8988T (cell line): ENCODE data around the gene VWA3A.
"Not testable (repeated sequence)": the region's sequence is repeated elsewhere in the genome, so short reads cannot be mapped to it uniquely, and the experiment has no call there.

Experiments used
- DNase-seq: peaks from one replicate; pipeline ENCODE4 v3.0.0; 2011

The VWA3A gene, protein sequence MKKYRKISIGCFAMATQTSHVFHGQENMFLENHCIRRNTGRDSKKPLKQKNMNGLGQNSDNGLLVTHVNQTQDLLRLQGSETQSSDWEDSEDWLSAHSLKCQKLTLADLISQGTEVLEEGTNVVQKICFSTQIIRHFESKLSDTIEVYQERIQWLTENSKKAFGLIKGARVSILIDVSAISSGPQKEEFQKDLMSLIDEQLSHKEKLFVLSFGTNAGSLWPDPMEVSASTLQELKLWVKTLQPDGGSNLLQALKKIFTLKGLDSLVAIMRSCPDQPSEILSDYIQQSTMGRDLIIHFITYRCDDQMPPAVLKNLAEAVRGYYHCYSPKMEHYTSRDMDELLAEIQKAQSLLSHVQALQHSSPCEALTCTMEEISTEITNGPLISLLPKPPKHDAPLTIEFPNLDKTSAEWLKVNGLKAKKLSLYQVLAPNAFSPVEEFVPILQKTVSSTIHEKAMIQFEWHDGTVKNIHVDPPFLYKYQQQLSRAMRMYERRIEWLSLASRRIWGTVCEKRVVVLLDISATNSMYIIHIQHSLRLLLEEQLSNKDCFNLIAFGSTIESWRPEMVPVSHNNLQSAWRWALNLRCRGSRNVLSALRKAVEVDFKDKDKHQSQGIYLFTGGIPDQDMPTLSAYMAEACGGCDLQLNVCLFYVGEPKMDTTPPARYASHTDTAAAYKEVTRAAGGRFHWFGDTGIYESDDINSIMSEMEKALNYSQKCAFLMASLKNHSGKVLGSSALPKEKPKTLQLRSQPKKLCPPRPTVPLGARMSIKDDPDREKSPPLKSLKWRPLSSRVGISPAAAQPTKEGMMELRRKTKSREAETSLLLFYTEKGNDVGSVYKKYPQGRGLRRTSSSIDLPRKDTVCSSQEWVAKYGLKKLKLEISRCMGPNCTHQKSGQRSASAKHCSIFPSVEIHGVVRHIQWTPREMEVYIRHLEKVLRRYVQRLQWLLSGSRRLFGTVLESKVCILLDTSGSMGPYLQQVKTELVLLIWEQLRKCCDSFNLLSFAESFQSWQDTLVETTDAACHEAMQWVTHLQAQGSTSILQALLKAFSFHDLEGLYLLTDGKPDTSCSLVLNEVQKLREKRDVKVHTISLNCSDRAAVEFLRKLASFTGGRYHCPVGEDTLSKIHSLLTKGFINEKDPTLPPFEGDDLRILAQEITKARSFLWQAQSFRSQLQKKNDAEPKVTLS

GRCh38 chr16:22092143-22092933 lies at the start of gene VWA3A:
VWA3A (plus strand) TSS chr16:22092541; CDS start chr16:22092638, 97 bp downstream.
- DNase-seq, result no peak

DNA sequence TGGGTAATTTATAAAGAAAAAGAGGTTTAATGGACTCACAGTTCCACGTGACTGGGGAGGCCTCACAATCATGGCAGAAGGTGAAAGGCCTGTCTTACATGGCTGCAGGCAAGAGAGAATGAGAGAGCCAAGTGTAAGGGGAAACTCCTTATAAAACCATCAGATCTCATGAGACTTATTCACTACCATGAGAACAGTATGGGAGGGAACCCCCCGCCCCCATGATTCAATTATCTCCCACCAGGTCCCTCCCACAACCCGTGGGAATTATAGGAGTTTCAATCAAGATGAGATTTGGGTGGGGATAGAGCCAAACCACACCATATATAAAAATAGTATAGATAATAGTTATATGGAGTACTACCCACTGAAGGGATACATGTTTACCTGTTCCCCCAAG lies 48.5 kb upstream of the VWA3A start:
- not testable (repeated sequence) for DNase-seq

- DNase-seq, result not testable (repeated sequence)
Measured at GRCh38 chr16:22045888-22046287, 46.5 kb upstream of the VWA3A start.

- no peak for DNase-seq
Measured at GRCh38 chr16:22050963-22051362, 41.4 kb upstream of the VWA3A start.

DNA sequence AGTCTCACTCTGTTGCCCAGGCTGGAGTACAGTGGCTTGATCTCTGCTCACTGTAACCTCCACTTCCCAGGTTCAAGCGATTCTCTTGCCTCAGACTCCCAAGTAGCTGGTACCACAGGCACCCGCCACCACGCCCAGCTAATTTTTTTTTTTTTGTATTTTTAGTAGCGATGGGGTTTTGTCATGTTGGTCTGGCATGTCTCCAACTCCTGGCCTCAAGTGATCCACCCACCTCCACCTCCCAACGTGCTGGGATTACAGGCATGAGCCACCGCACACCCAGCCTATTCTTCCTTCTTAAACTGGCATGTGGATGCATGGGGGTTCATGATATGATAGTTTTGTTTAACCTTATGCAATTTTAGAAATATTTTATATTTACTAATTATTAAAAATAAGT lies 39.4 kb upstream of the VWA3A start:
- DNase-seq, result no peak

DNA sequence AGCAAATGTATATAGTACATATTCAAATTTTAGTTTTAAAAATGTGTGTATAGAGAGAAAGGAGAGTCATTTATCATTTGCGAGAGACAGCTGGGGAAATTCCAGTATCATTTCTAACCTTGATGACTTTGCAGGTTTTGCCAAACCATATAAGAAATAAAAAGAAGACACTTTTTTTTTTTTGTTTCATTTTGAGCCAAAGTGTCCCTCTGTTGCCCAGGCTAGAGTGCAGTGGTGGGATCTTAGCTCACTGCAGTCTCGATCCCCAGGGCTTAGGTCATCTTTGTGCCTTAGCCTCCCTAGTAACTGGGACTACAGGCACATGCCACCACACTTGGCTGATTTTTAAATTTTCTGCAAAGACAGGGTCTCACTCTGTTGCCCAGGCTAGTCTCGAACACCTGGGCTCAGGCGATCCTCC lies 38.4 kb upstream of the VWA3A start:
- DNase-seq, result no peak

GRCh38 chr16:22054847-22055590 lies 37.3 kb upstream of the VWA3A start:
- no peak for DNase-seq

DNA sequence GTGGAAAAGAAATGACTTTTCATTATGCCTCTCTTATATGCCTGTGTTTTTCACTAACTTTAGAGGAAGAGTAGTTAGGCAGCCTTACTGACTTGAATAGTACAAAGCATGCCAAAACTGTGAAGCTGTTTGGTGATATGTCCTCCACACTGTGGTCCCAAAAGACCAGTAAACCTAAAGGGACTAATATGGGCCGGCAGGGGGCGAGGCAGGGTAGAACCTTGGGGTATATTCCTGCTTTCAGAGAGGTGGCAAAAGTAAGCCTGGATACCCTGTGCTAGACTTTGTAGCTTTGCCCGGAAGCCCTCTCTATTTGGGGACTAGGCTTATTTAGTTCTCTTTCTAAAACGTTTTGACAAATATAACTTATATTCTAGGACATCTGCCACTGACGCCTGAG lies 36.5 kb upstream of the VWA3A start:
- DNase-seq, result peak; percentile 13

- no peak for DNase-seq
Measured at GRCh38 chr16:22063888-22064467, 28.4 kb upstream of the VWA3A start.

DNA sequence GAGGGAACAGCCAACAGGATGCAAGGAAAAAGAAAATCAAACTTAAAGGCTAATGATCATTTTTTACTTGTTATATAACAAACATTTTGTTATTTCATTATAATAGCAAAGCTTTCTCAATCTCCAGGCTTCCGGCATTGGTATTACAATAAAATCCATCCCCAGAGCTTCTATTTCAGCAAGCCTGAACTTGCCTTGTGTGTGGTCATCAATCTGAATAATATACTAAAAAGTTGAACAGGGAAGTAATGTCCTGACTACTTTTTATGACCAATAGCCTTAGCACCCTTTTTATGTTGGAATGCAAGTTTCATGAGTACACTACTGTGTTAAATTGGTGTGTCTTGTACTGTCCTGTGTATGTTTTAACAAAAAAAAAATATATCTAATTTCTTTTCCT lies 27.1 kb upstream of the VWA3A start:
- DNase-seq, result no peak

- no peak for DNase-seq
Measured at GRCh38 chr16:22070361-22071330, 21.7 kb upstream of the VWA3A start.

DNA sequence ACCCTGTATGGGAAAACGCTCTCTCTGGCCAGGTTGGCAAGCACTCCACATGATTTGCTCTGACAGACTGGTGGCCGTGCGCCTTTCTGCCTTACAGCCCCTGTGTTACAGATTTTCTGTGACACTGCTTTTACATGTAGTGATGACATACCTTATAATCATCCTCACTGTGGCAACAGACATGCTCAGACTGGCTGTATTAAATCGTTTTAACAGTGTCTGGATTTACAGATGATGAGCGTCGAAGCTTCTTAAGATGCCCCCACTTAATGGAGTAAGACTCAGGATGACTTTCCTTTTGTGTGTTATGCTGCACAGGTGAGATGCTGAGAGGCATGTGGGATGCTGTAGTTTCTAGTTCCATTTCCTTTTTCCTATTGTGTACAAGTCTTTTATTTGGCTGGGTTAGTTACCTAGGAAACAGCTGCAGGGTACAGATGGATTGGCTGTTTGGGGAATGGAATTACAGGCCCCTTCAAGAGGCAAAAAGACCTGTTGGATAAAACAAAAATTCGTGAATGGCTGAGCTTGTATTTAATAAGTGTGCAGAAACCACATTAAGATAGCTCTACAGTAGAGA lies 20.9 kb upstream of the VWA3A start:
- DNase-seq, result no peak

DNA sequence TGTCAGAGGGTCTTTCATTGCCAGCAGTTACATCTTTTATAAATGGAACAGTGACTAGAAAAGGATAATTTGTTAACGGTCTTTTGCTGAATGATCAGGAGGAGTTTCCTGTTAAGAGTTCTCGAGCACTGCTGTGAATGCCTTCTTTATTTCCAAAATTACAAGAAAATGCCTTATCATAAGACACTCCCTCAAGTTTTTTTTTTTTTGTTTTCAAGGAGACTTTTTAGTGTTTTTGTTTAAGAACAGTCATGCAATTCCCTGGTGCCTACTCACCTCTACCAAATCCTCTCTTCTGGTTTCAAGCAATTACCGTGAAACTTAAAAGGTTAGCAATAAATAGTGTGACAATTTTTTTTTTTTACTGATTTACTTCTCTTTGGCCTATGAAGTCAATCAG lies 19.0 kb upstream of the VWA3A start:
- DNase-seq, result no peak

- DNase-seq, result no peak
Measured at GRCh38 chr16:22075043-22075757, 17.1 kb upstream of the VWA3A start.

DNA sequence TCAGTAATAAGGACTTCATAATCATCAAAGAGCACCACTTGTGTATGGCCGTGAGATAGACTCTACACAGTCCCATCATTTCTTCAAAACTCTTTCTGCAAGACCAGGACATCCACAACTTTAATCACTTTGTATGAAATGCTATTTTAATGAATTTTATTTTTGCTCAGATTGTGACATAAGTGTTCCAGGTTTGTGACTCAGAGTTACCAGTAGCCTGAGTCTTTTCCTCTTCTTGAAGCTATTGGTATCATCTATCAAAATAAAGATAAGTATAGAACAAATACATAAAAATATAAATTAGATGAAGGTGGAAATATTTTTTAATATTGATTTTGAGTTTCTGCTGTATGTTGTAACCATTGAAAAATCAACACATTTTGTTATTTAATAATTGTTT lies 16.6 kb upstream of the VWA3A start:
- DNase-seq, result no peak

DNA sequence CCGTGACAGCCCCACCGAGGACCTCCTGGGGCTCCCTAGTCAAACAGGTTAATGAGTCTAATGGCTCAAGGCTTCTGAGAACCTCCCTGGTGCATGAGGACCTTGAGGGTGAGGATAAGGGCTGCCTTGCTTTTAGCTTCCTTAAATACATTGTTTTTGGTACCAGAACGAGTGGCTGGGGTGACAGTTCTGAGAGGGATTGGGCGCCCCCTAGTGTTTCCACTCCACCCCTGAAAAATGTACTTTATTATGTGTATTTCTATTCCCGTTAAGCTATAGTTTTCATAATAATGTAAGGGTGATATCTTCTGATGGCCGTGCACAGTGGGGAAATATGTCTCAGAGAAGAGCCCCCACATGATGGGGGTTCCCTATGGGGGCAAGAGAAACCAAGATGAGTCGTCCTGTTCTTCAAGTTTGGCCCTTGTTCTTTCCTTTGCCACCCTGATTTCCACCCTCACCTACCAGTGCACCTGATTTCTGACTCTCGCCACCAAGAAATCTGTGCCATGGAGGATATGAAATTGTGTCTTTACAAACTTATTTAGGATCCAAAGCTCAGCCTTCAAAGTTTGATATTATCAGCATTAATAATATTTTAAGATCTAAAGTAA lies 14.5 kb upstream of the VWA3A start:
- DNase-seq, result peak; percentile 20

DNA sequence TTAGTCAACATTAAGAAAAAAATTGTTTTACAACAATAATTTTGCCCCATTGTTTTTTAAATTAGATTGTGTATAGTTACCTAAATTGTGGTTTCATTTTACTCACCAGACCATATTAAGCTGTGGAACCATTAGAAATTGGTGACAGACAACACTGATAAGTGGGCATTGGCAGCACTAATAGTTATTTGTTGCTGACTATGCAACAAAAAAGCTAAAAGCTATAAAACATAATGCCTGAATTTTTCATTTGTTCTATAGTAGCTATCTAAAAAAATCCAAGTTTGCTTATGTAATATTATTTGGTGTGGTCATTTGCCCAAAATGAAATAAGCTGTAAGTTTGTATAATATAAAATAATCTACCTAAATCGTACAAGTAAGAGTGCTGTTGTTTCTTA lies 13.7 kb upstream of the VWA3A start:
- DNase-seq, result no peak

- DNase-seq, result no peak
Measured at GRCh38 chr16:22081050-22081449, 11.3 kb upstream of the VWA3A start.

DNA sequence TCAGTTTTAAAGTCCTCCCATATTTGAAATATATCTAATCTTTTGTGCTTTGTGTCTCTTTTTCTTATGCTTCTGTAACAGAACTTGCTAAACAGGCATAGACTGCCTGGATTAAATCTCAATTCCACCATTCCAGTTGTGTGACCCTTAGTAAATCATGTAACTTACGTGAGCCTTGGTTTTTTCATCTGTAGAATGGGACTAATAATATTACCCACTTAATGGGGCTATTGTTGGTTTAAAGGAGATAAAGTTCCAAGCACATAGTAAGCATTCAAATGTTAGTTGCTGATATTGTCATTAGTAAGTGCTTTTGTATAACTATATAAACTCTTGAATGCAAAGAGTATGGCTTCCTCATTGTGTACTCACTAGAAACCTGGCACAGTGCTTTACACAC lies 5.9 kb upstream of the VWA3A start:
- no peak for DNase-seq
